SK-N-SH treated with all-trans-retinoic acid at 6 μM for 48 hours (cell line): Measurements from ENCODE around the gene WDR37.

Experiments
- BACH2 ChIP-seq: fragments of 250-450 bp; sonication (Bioruptor Pico); IDR thresholded peaks from 2 replicates; pipeline ENCODE4 v1.9.0; 2021; ENCODE audit warnings: mild to moderate bottlenecking, borderline replicate concordance
- CREB5 ChIP-seq: fragments of 250-450 bp; sonication (Bioruptor Pico); IDR thresholded peaks from 2 replicates; pipeline ENCODE4 v1.5.1; 2020; ENCODE audit warnings: low read depth, mild to moderate bottlenecking, moderate library complexity
- ESRRG ChIP-seq: fragments of 250-450 bp; sonication (Bioruptor Pico); IDR thresholded peaks from 2 replicates; pipeline ENCODE4 v1.6.1; 2021; ENCODE audit warnings: mild to moderate bottlenecking
- ISL1 ChIP-seq: fragments of 250-450 bp; sonication (Bioruptor Pico); IDR thresholded peaks from 2 replicates; pipeline ENCODE4 v2.1.2; 2022; ENCODE audit warnings: mild to moderate bottlenecking, moderate library complexity
- PATZ1 ChIP-seq: fragments of 250-450 bp; sonication (Bioruptor Pico); IDR thresholded peaks from 2 replicates; pipeline ENCODE4 v1.8.0; 2020; ENCODE audit warnings: mild to moderate bottlenecking, moderate library complexity, borderline replicate concordance
- POU6F1 ChIP-seq: fragments of 250-450 bp; sonication (Bioruptor Pico); IDR thresholded peaks from 2 replicates; pipeline ENCODE4 v1.8.0; 2021; ENCODE audit warnings: low read depth, mild to moderate bottlenecking, moderate library complexity, borderline replicate concordance
- SNAI2 ChIP-seq: fragments of 250-450 bp; sonication (Bioruptor Pico); IDR thresholded peaks from 2 replicates; pipeline ENCODE4 v1.5.0; 2020; ENCODE audit warnings: mild to moderate bottlenecking, moderate library complexity
- TCF4 ChIP-seq: fragments of 250-450 bp; sonication (Bioruptor Pico); IDR thresholded peaks from 2 replicates; pipeline ENCODE4 v1.8.0; 2021; ENCODE audit warnings: mild to moderate bottlenecking, moderate library complexity, borderline replicate concordance
- TOX ChIP-seq: fragments of 250-450 bp; sonication (Bioruptor Pico); IDR thresholded peaks from 2 replicates; pipeline ENCODE4 v1.8.0; 2021; ENCODE audit warnings: mild to moderate bottlenecking, moderate library complexity, borderline replicate concordance
- TSHZ2 ChIP-seq: fragments of 250-450 bp; sonication (Bioruptor Pico); IDR thresholded peaks from 2 replicates; pipeline ENCODE4 v1.5.0; 2020; ENCODE audit warnings: mild to moderate bottlenecking, moderate library complexity
- ZFP3 ChIP-seq: fragments of 250-450 bp; sonication (Bioruptor Pico); IDR thresholded peaks from 2 replicates; pipeline ENCODE4 v1.5.0; 2020; ENCODE audit warnings: mild to moderate bottlenecking, moderate library complexity

GRCh38 chr10:1175956-1176565, 119.9 kb downstream of the WDR37 start:
- no peak for TF ChIP-seq TOX (CRISPR knock-in tag)
- TF ChIP-seq TSHZ2 (CRISPR knock-in tag) = no peak
- no peak for TF ChIP-seq PATZ1 (CRISPR knock-in tag)
- no peak for TF ChIP-seq CREB5 (CRISPR knock-in tag)
- TF ChIP-seq ISL1 (CRISPR knock-in tag) = no peak
- TF ChIP-seq TCF4 (CRISPR knock-in tag) = no peak
- no peak for TF ChIP-seq SNAI2
- no peak for TF ChIP-seq ESRRG (CRISPR knock-in tag)
- no peak for TF ChIP-seq ZFP3 (CRISPR knock-in tag)
- TF ChIP-seq BACH2 (CRISPR knock-in tag) = no peak
- TF ChIP-seq POU6F1 (CRISPR knock-in tag) = no peak
